Hepatocyte (in vitro differentiated cells): Measurements from ENCODE around the gene IGF2BP1. TPM values are rescaled to one million over a fixed set of nuclear protein-coding genes. Genes with fewer than 3 reads are reported as not detected.

Experiments used
- DNase-seq: peaks from one replicate; pipeline ENCODE4 v3.0.0-alpha.2; 2016; ENCODE audit warnings: low spot score
- H2AFZ ChIP-seq: fragments of 200-600 bp; sonication (generic); 2 replicates; pipeline ENCODE4 v1.6.0; 2016; ENCODE audit warnings: antibody characterized with exemption, mild to moderate bottlenecking
- H3K27ac ChIP-seq: fragments of 200-600 bp; sonication (generic); 2 replicates; pipeline ENCODE4 v1.5.1; 2016; ENCODE audit warnings: mild to moderate bottlenecking
- H3K27me3 ChIP-seq: fragments of 200-600 bp; sonication (generic); 2 replicates; pipeline ENCODE4 v1.6.1; 2016
- H3K36me3 ChIP-seq: fragments of 200-600 bp; sonication (generic); replicated peaks from 2 replicates; pipeline ENCODE4 v1.5.1; 2016; ENCODE audit warnings: low read depth; ENCODE audit not compliant: insufficient read depth
- H3K4me1 ChIP-seq: fragments of 200-600 bp; sonication (generic); 2 replicates; pipeline ENCODE4 v1.5.1; 2016; ENCODE audit warnings: mild to moderate bottlenecking, moderate library complexity; ENCODE audit not compliant: insufficient read depth
- H3K4me2 ChIP-seq: fragments of 200-600 bp; sonication (generic); 2 replicates; pipeline ENCODE4 v1.6.0; 2016
- H3K4me3 ChIP-seq: fragments of 200-600 bp; sonication (generic); 2 replicates; pipeline ENCODE4 v1.5.1; 2016; ENCODE audit warnings: mild to moderate bottlenecking
- H3K79me2 ChIP-seq: fragments of 200-600 bp; sonication (generic); 2 replicates; pipeline ENCODE4 v1.6.0; 2017; ENCODE audit warnings: mild to moderate bottlenecking
- H3K9me2 ChIP-seq: fragments of 200-600 bp; sonication (generic); replicated peaks from 2 replicates; pipeline ENCODE4 v1.6.0; 2017; ENCODE audit warnings: mild to moderate bottlenecking; ENCODE audit not compliant: insufficient read depth
- H3K9me3 ChIP-seq: fragments of 200-600 bp; sonication (generic); 2 replicates; pipeline ENCODE4 v1.5.1; 2016; ENCODE audit warnings: low read depth, mild to moderate bottlenecking
- H4K20me1 ChIP-seq: fragments of 200-600 bp; sonication (generic); 2 replicates; pipeline ENCODE4 v1.6.0; 2016; ENCODE audit warnings: mild to moderate bottlenecking; ENCODE audit not compliant: insufficient read depth, poor library complexity, severe bottlenecking
- CTCF ChIP-seq: fragments of 200-600 bp; sonication (generic); IDR thresholded peaks from 2 replicates; pipeline ENCODE4 v1.5.1; 2016; ENCODE audit warnings: antibody characterized with exemption, mild to moderate bottlenecking; ENCODE audit not compliant: poor library complexity
- EZH2 ChIP-seq: fragments of 200-600 bp; sonication (generic); IDR thresholded peaks from 2 replicates; pipeline ENCODE4 v1.6.1; 2016; ENCODE audit warnings: antibody characterized with exemption, mild to moderate bottlenecking, borderline replicate concordance
- EZH2phosphoT487 ChIP-seq: fragments of 200-600 bp; sonication (generic); IDR thresholded peaks from one replicate; pipeline ENCODE4 v1.6.1; 2018; ENCODE audit warnings: antibody characterized with exemption, mild to moderate bottlenecking, low read depth, moderate library complexity; ENCODE audit not compliant: unreplicated experiment, severe bottlenecking
- WGBS: methylation state at CpG from one replicate; pipeline ENCODE4 v1.1.6; 2016; ENCODE audit warnings: low lambda C conversion rate; ENCODE audit errors: missing lambda C conversion rate; 5-methylcytosine and 5-hydroxymethylcytosine counted together
- polyA plus RNA-seq: library from polyadenylated mRNA; unstranded; fragments of >200 nt; fragmentation: Nextera tagmentation; extraction: Ambion mirVana; gene quantifications from 2 replicates; pipeline ENCODE4 v1.2.1, GENCODE V29; 2016
- total RNA-seq: library from RNA; depleted of rRNA; stranded (reverse); fragments of >200 nt; gene quantifications from 2 replicates; pipeline ENCODE4 v1.2.3, GENCODE V29; 2014

The IGF2BP1 gene
- total and polyA plus RNA-seq, 2 experiments from 2014 or later: 40.7 to 50.0 TPM

- under 1% methylated on average over 32 of the region's 66 CpGs for WGBS
Measured at GRCh38 chr17:48995974-48996721, 1.0 kb upstream of the IGF2BP1 start.

GRCh38 chr17:48996722-48997102, 473 bp upstream of the IGF2BP1 start:
- 3% methylated on average over 21 of the region's 23 CpGs for WGBS
- Histone ChIP-seq H3K4me3 (peak overlapping the region; percentile 87), H3K36me3 (no peaks in the 10 kb centered on the region), H3K79me2 (peaks cover 44% of the 10 kb centered on the region), H3K9me2 (no peaks in the 10 kb centered on the region), H3K4me1 (peaks cover 9% of the 10 kb centered on the region), H4K20me1 (peaks cover 4% of the 10 kb centered on the region), H3K4me2 (peak overlapping the region; percentile 92), H2AFZ (peak overlapping the region; percentile 88), H3K27me3 (no peaks in the 10 kb centered on the region), H3K9me3 (no peaks in the 10 kb centered on the region), H3K27ac (peak overlapping the region; percentile 99)
- DNase-seq: peak; percentile 64
- TF ChIP-seq EZH2phosphoT487 (no peak), CTCF (no peak), EZH2 (no peak)

More at GRCh38 chr17:48995974-48996721, 1.0 kb upstream of the IGF2BP1 start:
- Histone ChIP-seq H3K36me3 (no peaks in the 10 kb centered on the region), H3K4me1 (peaks cover 3% of the 10 kb centered on the region), H3K9me3 (no peaks in the 10 kb centered on the region), H3K27me3 (no peaks in the 10 kb centered on the region), H2AFZ (peak overlapping the region; percentile 88), H3K27ac (peak overlapping the region; percentile 99), H3K4me2 (peak overlapping the region; percentile 92), H3K79me2 (peaks cover 38% of the 10 kb centered on the region), H4K20me1 (no peaks in the 10 kb centered on the region), H3K4me3 (peak overlapping the region; percentile 87), H3K9me2 (no peaks in the 10 kb centered on the region)
- peak; percentile 87 for DNase-seq
- TF ChIP-seq EZH2: no peak
- no peak for TF ChIP-seq CTCF
- no peak for TF ChIP-seq EZH2phosphoT487

- Histone ChIP-seq H2AFZ (peak overlapping the region; percentile 88), H3K9me2 (no peaks in the 10 kb centered on the region), H4K20me1 (peaks cover 10% of the 10 kb centered on the region), H3K79me2 (peaks cover 57% of the 10 kb centered on the region), H3K36me3 (no peaks in the 10 kb centered on the region), H3K9me3 (no peaks in the 10 kb centered on the region), H3K4me3 (peak overlapping the region; percentile 87), H3K4me2 (peak overlapping the region; percentile 92), H3K27me3 (no peaks in the 10 kb centered on the region), H3K27ac (peak overlapping the region; percentile 99), H3K4me1 (peaks cover 20% of the 10 kb centered on the region)
- TF ChIP-seq EZH2phosphoT487: no peak
- no peak for TF ChIP-seq CTCF
- no peak for TF ChIP-seq EZH2
- DNase-seq: peak; percentile 58
- under 1% methylated on average over 44 of the region's 63 CpGs for WGBS
Measured at GRCh38 chr17:48997827-48998586, 822 bp downstream of the IGF2BP1 start.
